Measurements from ENCODE around the gene ARFGEF2.

DNA sequence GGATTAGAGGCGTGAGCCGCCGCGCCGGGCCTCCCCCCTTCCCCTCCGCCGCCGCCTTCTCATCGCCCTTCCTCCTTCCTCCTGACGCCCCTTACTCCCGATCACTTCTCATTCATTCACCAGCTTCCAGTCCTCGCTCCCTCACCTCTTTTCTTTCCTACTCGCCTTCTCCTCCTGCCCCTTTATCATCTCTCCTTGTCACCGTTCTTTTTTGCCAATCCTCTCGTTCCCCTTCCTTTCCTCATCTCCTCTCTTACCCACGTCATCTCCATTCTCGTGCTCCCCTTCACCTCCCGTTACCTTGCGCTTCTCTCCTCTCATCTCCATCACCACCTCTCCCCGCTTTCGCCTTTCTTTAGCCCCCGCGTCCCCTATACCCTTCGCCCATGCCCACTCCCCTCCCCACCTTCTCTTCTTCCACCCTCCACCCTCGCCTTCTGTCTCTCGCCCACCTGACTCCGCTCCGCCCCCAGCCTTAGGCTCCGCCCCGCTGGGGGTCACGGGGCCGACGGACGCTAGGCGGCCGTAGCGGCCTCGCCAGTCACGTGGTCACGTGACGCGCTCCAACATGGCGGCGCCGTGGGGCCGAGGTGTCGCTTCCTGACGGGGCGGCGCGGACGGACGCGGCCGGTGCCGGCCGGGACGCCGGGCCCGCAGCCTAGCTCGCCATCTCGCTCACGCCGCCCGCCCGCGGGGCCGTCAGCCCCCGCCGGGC is at the start of gene ARFGEF2:
- TF ChIP-seq, protein P1, sequence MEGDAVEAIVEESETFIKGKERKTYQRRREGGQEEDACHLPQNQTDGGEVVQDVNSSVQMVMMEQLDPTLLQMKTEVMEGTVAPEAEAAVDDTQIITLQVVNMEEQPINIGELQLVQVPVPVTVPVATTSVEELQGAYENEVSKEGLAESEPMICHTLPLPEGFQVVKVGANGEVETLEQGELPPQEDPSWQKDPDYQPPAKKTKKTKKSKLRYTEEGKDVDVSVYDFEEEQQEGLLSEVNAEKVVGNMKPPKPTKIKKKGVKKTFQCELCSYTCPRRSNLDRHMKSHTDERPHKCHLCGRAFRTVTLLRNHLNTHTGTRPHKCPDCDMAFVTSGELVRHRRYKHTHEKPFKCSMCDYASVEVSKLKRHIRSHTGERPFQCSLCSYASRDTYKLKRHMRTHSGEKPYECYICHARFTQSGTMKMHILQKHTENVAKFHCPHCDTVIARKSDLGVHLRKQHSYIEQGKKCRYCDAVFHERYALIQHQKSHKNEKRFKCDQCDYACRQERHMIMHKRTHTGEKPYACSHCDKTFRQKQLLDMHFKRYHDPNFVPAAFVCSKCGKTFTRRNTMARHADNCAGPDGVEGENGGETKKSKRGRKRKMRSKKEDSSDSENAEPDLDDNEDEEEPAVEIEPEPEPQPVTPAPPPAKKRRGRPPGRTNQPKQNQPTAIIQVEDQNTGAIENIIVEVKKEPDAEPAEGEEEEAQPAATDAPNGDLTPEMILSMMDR (IDR thresholded peaks at IDR 0.05 in 2 of 3, conservative IDR thresholded peaks at IDR 0.05 in 1 of 3; ENCODE audit: control insufficient read depth in 2 of 3, extremely low read depth in 1 of 3, insufficient read depth in 1 of 3, low read depth in 3 of 3, low read length in 3 of 3), result 0 out of 6 replicates have a peak, but pooled peaks of 1 of the 3 experiments have one; percentile 9
- TF ChIP-seq, protein P2, sequence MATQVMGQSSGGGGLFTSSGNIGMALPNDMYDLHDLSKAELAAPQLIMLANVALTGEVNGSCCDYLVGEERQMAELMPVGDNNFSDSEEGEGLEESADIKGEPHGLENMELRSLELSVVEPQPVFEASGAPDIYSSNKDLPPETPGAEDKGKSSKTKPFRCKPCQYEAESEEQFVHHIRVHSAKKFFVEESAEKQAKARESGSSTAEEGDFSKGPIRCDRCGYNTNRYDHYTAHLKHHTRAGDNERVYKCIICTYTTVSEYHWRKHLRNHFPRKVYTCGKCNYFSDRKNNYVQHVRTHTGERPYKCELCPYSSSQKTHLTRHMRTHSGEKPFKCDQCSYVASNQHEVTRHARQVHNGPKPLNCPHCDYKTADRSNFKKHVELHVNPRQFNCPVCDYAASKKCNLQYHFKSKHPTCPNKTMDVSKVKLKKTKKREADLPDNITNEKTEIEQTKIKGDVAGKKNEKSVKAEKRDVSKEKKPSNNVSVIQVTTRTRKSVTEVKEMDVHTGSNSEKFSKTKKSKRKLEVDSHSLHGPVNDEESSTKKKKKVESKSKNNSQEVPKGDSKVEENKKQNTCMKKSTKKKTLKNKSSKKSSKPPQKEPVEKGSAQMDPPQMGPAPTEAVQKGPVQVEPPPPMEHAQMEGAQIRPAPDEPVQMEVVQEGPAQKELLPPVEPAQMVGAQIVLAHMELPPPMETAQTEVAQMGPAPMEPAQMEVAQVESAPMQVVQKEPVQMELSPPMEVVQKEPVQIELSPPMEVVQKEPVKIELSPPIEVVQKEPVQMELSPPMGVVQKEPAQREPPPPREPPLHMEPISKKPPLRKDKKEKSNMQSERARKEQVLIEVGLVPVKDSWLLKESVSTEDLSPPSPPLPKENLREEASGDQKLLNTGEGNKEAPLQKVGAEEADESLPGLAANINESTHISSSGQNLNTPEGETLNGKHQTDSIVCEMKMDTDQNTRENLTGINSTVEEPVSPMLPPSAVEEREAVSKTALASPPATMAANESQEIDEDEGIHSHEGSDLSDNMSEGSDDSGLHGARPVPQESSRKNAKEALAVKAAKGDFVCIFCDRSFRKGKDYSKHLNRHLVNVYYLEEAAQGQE (IDR thresholded peaks at IDR 0.05; ENCODE audit: low read depth, low read length), result no peak
- TF ChIP-seq ZNF24 (IDR thresholded peaks at IDR 0.05), result no peak
